Cardiac fibroblast (primary cell): ENCODE data around the gene CIDEC.
"Not testable (repeated sequence)": the region's sequence is repeated elsewhere in the genome, so short reads cannot be mapped to it uniquely, and the experiment has no call there.

Experiments
- DNase-seq, 2 donors: peaks; one replicate each; pipeline versions ENCODE4 v3.0.0 to v3.0.0-alpha.2; 2010; ENCODE audit warnings: low read depth in 2 of 2
- H3K4me3 ChIP-seq, 2 donors: replicated peaks in 1 of 2; 1 replicate in 1 of 2; 2 replicates in 1 of 2; pipeline ENCODE4 v1.5.1; 2011; ENCODE audit warnings: low read depth in 2 of 2, low read length in 2 of 2, mild to moderate bottlenecking in 2 of 2, moderate library complexity in 1 of 2
- CTCF ChIP-seq: IDR thresholded peaks from one replicate; pipeline ENCODE4 v1.5.1; 2011; ENCODE audit warnings: low read depth, mild to moderate bottlenecking, low read length, inconsistent platforms

CIDEC gene

GRCh38 chr3:9884555-9885165, 4.6 kb upstream of the CIDEC start:
- no peak overlapping the region for H3K4me3 ChIP-seq
- TF ChIP-seq CTCF = no peak
- DNase-seq = peak; percentile 74 to 96

GRCh38 chr3:9883706-9884554, 3.9 kb upstream of the CIDEC start:
- peak; percentile 44 to 84 for DNase-seq
- TF ChIP-seq CTCF = no peak
- no peak overlapping the region for H3K4me3 ChIP-seq

- DNase-seq = no peak
- TF ChIP-seq CTCF = no peak
Measured at GRCh38 chr3:9881441-9881840, 1.4 kb upstream of the CIDEC start.

GRCh38 chr3:9878700-9879099, 1.4 kb downstream of the CIDEC start:
- peak; percentile 42 to 83 for DNase-seq
- no peak overlapping the region for H3K4me3 ChIP-seq
- TF ChIP-seq CTCF = no peak

More at GRCh38 chr3:9881441-9881840, 1.4 kb upstream of the CIDEC start:
- no peak overlapping the region for H3K4me3 ChIP-seq

GRCh38 chr3:9876991-9877390, 3.1 kb downstream of the CIDEC start:
- H3K4me3 ChIP-seq = no peak overlapping the region
- DNase-seq = no peak
- TF ChIP-seq CTCF = no peak

GRCh38 chr3:9876255-9876654, 3.8 kb downstream of the CIDEC start:
- not testable (repeated sequence) for H3K4me3 ChIP-seq, DNase-seq

GRCh38 chr3:9875448-9875847, 4.6 kb downstream of the CIDEC start:
- DNase-seq = no peak
- TF ChIP-seq CTCF = no peak

GRCh38 chr3:9872067-9872466, 8.0 kb downstream of the CIDEC start:
- H3K4me3 ChIP-seq, DNase-seq: not testable (repeated sequence)

More at GRCh38 chr3:9875448-9875847, 4.6 kb downstream of the CIDEC start:
- no peak overlapping the region for H3K4me3 ChIP-seq
